DMS 273 treated with DMSO at 0.1 percent for 48 hours (cell line): ENCODE data around the gene GPC5.
"Not testable (repeated sequence)": the region's sequence is repeated elsewhere in the genome, so short reads cannot be mapped to it uniquely, and the experiment has no call there.

ENCODE experiments used
- DNase-seq: peaks from one replicate; lab custom pipeline; 2025; lab: John Stamatoyannopoulos, UW

GPC5 gene

DNA sequence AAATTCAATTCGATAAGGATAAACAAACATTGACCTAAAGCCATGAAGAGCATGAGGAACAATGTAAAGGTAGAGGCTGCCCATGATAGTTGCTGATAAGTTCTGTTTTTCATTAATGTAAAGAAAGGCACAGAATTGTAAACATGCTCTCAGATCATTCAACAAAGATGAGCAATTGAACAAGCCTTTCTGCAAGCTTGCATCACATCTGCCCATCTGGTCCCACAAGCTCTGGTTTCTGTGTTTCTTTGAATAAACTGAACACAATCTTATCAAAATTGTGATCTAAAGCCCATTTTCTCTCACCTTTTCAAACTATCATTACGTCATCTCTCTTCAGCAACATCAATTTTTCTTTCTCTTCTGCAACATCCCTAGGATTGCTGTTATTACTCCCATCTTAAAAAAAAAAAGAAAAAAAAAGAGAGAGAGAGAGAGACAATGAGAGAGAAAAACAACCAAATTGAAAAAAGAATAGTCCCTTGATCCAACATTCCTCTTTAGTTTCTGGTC is 1340.9 kb downstream of the GPC5 start:
- DNase-seq: no peak

DNA sequence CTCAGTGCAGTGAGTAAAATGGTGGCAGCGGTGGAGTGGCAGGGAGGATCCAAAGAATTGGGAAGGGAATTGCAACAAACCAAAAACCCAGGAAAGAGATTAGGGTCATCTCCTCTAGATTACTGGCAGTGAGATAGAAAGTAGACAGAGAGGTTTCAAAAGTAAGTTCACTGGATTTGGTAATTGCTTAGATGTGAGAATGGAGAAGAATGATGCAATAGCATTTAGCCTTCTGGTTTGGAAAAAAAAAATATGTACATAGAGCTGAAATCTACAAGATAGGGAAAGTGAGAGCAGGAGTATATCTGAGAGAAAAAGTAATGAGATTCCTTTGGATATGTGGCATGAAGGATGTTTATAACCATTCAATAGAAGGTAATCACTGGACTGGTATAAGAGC is 1345.6 kb downstream of the GPC5 start:
- DNase-seq: no peak

DNA sequence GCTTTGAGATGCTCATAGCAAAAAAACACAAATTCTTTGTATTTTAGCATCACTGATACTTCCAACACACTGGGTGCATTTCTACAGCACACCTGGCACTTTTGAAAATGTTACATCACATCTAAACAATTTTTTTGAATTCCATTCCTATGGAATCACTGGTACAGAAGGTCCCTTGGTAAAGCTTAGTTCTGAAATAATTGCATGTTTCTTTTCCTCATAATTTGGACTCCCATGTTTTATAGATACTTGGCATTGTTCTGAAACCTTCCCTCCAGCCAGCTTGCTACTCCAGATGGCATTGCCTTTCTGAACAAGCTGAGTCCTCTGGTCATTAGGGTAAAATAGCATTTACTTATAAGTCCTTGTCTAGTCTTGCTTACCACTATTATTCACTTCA is 1346.8 kb downstream of the GPC5 start:
- no peak for DNase-seq

DNA sequence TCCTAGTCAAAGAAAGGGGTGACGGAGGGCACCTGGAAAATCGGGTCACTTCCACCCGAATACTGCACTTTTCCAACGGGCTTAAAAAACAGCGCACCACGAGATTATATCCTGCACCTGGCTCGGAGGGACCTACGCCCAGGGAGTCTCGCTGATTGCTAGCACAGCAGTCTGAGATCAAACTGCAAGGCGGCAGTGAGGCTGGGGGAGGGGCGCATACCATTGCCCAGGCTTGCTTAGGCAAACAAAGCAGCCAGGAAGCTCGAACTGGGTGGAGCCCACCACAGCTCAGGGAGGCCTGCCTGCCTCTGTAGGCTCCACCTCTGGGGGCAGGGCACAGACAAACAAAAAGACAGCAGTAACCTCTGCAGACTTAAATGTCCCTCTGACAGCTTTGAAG is 1354.3 kb downstream of the GPC5 start:
- DNase-seq: not testable (repeated sequence)

DNA sequence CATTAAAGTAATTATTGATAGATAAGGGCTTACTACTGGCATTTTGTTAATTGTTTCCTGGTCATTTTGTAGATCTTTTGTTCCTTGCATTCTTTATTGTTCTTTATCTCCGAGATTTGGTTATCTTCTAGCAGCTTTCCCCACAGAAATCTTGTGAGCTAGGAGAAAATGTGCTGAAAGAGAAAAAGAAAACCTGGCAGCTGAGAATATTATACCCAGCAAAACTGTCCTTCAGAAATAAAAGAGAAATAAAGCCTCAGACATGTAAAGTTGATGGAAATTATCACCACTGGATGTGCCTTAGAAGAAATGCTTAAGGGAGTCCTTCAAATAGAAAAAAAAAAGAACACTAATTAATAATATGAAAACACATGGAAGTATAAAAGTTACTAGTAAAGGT is 1363.3 kb downstream of the GPC5 start:
- no peak for DNase-seq

DNA sequence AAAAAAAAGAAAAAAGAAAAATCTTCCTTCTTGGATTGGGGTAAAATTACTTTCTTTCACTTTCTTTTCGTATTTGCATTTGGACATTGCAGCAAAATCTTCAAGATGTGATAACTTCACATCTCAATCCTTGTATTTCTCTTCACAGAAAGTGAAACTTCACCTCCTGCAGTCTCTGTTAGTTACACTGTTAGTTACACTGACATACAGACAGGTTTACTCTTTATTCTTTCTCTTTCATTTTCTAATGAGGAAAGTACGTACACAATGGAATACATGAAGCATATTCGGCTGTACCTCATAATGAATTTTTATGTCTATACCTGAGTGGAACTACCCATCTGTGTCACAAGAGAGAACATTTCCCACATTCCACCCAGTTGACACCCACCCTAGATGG is 1369.0 kb downstream of the GPC5 start:
- no peak for DNase-seq

DNA sequence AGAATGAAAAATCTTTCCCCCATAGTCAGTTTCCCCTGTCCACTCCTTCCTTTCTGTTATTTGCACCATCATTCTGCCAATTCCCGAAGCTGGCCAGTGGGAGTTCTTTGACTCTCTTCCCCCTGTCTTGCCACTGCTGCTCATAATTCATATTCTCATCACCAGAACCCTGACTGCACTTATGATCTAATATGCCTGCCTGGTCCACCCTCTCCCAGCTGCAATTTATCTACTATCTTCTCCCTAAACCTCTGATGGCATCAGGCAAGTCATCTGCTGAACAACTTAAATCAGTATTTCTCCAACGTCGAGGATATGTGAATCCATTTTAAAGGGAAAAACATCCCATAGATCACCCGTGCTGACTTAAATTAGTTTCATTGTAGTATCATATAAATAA is 1370.2 kb downstream of the GPC5 start:
- no peak for DNase-seq

DNA sequence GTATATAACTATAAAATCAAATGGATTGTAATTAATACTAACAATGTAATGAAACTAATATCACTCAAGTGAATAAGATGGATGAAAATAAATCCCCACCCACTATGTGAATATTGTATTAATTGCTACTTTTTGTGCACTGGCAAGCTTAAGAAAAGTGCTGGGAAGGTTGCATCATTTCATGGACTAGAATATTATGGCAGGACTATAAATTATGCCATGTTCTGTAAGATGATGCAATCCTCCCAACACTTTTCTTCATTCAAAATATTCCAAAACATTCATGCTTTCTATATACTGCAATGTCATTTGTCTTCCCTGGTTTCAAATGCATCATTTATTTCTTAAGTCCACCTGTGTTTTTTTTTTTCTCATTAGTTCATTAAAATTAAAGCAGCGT is 1370.6 kb downstream of the GPC5 start:
- DNase-seq: no peak

DNA sequence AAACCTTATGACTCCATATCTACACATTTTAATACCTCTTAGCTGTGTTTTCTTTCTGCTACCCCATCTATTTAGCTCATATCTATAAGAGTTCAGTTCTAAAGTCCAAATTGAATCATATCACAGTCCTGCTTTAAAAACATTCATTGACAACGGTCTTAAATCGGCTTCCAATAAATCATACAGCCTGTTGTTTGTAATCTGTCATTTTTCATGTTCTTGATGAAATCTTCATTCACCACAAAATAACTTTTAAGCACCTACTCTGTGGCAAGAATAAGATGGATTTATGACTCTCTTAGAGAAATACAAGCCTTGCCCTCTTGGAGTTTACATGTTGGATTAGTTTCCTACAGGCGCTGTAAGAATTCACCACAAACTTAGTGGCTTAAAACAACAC is 1377.2 kb downstream of the GPC5 start:
- DNase-seq: no peak

DNA sequence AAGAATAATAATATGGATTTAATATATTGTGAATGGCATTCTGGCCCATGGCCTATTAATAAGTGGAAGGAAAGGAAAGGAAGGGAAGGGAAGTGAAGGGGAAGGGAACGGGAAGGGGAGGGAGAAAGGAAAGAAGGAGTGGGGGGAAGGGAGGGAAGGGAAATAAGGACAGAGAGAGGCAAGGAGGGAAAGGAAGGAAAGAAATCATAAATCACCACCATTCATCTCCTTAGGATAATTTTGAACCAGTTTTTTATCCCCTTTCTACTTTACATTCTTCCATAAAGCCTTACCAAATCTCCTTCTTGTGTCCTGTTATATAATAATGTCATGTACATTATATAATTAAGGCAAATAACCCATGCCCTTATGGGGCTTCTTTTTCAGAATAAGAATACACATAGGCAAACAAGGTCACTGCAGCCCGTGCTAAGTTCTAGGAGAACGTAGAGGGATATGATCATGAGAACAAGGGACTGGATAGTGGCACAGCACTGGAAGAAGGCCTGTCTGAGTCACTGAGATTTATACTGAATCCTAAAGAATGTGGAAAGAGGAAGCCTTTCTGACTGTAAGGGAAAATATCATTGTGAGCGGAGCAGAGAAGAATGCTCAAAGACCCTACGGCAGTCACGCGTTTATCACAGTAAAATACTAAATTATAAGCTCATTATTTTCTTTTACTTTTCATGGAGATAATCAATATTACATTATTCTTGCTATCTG is 1383.7 kb downstream of the GPC5 start:
- DNase-seq: no peak

DNA sequence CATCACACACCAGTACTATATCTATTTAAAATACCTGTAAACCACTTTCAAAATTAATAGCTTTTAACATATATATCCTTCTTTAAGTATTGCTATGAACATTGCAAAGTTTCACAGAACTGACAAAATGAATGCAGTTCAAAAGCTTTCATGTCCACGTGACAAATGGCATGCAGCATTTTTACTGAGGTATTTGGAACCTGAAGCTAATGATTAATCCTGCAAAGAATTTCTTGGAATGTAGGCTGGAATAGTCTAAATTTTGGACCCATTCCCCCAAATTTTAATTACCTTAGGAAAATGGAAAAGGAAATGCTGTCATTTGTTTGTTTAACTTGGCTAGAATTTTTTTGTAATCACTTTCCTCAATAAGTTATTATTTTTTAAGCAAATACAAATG is 1404.4 kb downstream of the GPC5 start:
- DNase-seq: no peak

DNA sequence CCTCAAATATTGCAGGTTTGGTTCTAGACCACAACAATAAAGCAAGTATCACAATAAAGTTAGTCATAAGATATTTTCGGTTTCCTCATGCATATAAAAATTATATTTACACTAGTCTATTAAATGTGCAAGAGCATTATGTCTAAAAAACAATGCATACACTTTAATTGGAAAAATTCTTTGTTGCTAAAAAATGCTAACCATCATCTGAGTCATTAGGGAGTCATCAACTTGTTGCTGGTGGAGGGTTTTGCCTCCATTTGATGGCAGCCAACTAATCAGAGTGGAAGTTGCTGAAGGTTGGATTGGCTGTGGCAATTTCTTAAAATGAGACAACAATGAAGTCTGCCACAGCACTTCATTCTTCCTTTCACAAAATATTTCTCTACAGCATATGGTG is 1405.9 kb downstream of the GPC5 start:
- no peak for DNase-seq

DNA sequence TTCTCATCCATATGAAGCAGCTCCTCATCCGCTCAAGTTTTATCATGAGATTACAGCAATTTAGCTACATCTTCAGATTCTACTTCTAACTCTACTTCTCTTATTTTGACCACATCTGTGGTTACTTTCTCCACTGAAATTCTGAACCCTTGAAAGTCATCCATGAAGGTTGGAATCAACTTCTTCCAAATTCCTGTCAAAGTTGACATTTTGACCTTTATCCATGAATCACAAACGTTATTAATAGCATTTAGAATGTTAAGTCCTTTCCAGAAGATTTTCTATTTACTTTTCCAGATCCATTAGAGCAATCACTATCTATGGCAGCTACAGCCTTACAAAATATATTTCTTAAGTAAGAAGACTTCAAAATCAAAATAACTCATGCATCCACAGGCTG is 1406.5 kb downstream of the GPC5 start:
- no peak for DNase-seq

DNA sequence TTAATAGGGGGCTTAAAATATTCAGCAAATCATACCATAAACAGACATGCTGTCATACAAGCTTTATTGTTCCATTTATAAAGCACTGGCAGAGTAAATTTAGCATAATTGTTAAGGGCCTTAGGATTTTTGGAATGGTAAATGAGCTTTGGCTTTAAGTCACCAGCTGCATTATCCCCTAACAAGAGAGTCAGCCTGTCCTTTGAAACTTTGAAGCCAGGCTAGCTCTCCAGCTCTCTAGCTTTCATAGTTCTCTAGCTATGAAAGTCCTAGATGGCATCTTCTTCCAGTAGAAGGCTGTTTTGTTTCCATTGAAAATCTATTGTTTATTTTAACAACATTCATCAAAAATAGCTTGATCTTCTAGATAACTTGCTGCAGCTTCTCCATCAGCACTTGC is 1407.3 kb downstream of the GPC5 start:
- no peak for DNase-seq

DNA sequence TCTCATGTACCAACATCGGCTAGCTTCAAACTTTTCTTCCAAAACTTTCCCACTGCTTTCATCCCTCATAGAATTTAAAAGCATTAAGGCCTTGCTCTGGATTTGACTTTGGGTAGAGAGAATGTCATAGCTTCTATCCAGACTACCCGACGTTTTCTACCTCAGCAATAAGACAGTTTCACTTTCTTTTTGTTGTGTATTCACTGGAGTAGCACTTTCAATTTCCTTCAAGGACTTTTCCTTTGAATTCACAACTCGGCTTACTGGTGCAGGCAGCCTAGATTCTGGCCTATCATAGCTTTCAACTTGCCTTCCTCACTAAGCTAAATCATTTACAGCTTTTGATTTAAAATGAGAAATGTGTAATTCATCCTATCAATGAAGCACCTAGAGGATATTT is 1407.8 kb downstream of the GPC5 start:
- no peak for DNase-seq

DNA sequence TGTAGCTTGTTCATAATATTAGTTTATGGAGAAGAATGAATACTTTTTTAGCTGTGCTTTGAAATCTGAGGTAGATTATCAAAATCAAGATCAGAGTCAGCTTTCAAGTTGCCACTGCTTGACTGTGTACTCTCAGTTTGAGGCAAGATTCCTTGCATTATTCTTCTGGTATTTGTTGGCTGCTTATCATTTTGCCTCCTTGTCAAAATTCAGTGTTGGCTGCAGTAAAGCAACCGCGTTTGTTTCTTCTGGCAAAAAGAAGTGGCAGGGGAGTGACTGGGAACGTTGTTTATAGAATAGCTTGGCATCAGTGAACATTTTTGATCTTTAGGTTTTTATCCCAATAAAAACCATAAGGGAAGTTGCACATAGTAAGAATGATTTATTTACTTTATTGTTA is 1408.9 kb downstream of the GPC5 start:
- DNase-seq: no peak

DNA sequence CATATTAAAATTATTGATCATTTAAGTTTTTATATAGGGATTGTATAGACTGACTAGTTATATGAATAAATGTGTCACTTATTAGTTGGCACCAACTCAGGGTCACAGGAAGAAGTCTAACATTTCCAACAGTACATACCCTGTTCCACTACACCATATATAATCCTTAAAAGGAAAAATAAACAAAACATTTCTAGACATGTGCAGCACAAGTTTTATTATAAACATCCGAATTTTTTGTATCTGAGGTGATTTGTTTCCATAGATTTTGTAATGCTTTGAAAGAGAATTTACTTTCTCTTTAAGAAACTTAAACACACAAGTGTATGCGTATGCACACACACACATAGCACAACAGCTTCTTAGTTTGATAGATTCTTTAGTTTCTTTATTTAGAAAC is 1409.5 kb downstream of the GPC5 start:
- no peak for DNase-seq

DNA sequence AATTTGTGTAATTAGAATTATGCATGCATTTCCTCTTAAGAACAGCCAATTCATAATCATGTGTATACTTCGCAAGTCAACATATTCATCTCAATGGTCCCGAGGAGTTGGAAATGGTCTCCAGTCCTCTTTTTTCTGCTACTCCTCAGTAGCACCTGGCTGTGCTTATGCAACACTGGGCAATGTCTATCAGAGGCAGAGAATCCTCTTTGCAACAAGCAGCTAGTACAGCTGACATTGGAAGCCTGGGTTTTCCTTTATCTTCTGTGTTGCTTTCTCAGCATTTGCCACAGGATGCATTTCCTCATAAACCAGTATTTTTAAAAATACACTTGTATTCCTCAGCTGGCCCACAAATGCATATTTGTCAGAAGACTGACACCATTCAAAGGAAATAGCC is 1422.9 kb downstream of the GPC5 start:
- DNase-seq: no peak

DNA sequence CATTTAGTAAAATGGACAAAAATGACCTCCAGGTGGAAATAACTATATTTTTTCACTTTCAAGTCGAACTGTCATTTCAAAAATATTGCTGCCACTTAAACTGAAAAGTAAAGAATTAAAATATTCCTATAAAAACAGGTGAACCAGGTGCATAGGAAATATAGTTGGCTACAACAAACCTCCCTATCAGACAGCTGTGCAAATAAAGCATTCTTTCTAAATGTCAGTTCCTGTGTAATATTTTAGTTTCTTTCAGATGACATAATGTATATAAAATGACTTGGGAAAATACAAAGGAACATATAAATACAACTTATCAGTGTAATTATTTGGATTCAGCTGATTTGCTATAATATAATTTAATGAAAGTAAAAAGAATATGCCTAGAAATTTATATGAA is 1424.6 kb downstream of the GPC5 start:
- no peak for DNase-seq

DNA sequence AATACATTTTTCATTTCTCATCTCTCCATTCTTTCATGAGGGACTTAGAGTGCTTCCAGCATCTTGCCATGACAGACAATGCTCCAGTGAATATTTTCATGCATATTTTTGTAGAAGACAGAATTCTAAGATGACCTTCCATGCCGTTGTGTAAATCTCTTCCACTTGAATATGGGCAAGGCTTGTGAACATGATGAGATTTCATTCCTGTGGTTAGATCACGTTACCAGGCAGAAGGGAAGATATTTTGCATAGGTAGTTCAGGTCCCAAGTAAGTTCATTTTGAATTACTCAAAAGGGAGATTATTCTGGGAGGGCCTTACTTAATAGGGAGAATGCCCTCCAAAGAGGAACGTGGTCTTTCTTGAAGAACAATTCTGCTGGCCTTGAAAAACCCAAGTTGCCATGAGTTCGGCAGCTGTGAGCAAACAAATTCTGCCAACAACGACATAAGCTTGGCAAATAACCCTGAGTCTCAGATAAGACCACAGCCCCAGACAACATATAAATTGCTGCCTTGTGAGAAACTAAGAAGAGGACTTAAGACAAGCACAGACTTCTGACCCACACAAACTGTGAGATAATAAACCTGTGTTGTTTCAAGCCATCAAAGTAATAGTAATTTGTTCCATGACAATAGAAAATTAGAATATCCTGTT is 1427.6 kb downstream of the GPC5 start:
- no peak for DNase-seq

DNA sequence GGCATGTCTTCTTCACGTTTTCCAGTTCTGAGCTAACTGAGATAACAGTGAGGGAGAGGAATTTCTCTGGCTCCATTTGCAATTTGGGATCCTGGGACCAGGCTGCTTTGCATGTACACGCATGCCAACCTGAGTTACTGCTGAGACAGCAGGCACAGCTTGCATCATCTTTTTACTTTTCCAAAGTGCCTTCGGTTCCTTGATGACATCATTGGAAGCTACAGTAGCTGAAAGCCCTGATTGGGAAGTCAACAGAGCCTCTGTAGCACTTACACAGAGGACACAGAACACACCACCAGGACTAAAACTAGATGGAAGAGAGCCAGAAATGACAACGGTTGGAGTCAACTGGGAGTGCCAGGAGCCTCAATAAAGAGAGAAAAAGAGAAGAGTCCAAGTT is 1429.1 kb downstream of the GPC5 start:
- no peak for DNase-seq

DNA sequence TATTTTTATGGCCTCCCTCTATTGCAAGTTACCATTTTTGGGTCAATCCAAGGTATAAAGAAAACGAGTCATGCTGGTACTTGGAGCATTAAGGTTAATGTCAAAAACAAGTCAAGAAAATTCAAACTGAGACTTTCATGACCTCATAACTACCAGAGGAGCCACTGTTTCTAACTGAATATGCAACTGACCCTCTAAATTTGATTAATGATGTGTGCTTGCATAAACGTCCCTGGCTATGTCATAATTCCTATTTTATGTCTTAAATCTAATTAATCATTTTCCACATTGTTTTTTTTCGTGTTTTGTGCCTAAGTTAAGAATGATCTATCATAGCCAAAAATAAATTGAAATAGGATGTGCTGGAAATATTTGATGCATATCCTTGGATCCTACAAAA is 1431.5 kb downstream of the GPC5 start:
- DNase-seq: no peak

DNA sequence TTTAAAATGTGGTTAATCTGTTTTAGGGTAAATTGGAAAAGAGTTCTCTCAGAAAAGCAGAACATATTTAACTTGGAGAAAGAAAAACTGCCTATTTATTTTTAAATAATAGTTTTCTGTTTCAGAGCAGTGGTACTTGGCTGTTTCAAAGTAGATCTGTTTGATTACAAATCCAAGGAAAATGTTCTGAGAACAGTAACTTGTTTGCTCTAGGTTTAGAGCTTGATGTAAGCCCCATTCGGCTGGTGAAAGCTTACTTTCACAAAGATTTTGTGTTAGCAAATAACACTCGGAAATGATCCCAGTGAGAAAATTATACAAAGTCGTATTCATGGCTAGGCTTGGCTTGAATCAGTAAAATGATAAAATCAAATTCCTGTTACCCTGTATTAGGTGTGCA is 1432.4 kb downstream of the GPC5 start:
- DNase-seq: no peak

DNA sequence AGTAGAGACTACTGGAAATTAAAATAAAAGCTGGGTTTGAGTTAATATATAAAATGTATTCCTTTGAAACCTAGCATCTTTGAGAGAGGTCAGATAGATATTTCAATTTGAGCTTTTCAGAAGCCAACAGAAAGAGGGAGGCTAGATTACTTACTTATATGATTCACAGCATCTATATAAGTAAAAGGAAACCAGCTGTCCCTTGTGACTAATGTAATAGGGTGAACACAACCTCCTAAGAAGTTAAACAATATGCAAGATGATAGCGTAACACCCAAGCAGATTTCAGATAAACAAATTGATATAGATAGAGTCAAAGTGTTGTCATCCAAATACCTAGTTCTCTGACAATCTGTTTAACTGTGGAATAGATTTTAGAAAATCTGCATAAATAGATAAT is 1434.7 kb downstream of the GPC5 start:
- DNase-seq: no peak
